ENCODE results near the gene KHK.

KHK gene

GRCh38 chr2:27082773-27083409, 3.7 kb upstream of the KHK start:
- DNase-seq: no peak

- no peak for DNase-seq
Observed at GRCh38 chr2:27083410-27084296, 2.9 kb upstream of the KHK start.

- DNase-seq: no peak
Observed at GRCh38 chr2:27084297-27085061, 2.1 kb upstream of the KHK start.

GRCh38 chr2:27085062-27085672, 1.4 kb upstream of the KHK start:
- no peak for DNase-seq

- DNase-seq: no peak
Observed at GRCh38 chr2:27085673-27086089, 891 bp upstream of the KHK start.

- peak; percentile 80 for DNase-seq
Observed at GRCh38 chr2:27086090-27086723, 365 bp upstream of the KHK start.

GRCh38 chr2:27087823-27088410, 1.3 kb downstream of the KHK start:
- no peak for DNase-seq

- no peak for DNase-seq
Observed at GRCh38 chr2:27088634-27089033, 2.1 kb downstream of the KHK start.

GRCh38 chr2:27089111-27089954, 2.8 kb downstream of the KHK start:
- no peak for DNase-seq

- DNase-seq: no peak
Observed at GRCh38 chr2:27091746-27092695, 5.4 kb downstream of the KHK start.

GRCh38 chr2:27092696-27093429, 6.3 kb downstream of the KHK start:
- no peak for DNase-seq

GRCh38 chr2:27093430-27094352, 7.1 kb downstream of the KHK start:
- no peak for DNase-seq

- no peak for DNase-seq
Observed at GRCh38 chr2:27094353-27094984, 7.9 kb downstream of the KHK start.

- no peak for DNase-seq
Observed at GRCh38 chr2:27095427-27095744, 8.8 kb downstream of the KHK start.

GRCh38 chr2:27095745-27096651, 9.4 kb downstream of the KHK start:
- peak; percentile 90 for DNase-seq

- no peak for DNase-seq
Observed at GRCh38 chr2:27096748-27097297, 10.3 kb downstream of the KHK start.
